HCT116 (cell line): ENCODE data around the gene C1QTNF3. TPM values are rescaled to one million over a fixed set of nuclear protein-coding genes. Genes with fewer than 3 reads are reported as not detected.

Experiments
- ATAC-seq: fragments of 200-7000 bp; cut with Tn5 transposase; 2 replicates; pipeline ENCODE4 v1.9.1; 2020; ENCODE audit warnings: mild to moderate bottlenecking, moderate library complexity
- BruUV-seq: library from RNA; stranded (reverse); fragments of 400-500 nt; replicated peaks from 2 replicates; lab custom pipeline; 2021; lab: Mats Ljungman, UMichigan
- CTCF ChIA-PET: fragments of 300-600 bp; sonication (Branson Sonifier 250); formaldehyde crosslinking; loops from one replicate; lab custom pipeline; 2021; ENCODE audit warnings: antibody characterized with exemption; lab: Charles Lee
- POLR2A ChIA-PET: fragments of 300-600, 350-600 bp; sonication (Branson Sonifier 250); formaldehyde crosslinking; loops from one replicate; lab custom pipeline; 2021; ENCODE audit warnings: antibody characterized with exemption; lab: Charles Lee
- RAD21 ChIA-PET, 2 experiments: fragments of 300-600 bp; sonication (Branson Sonifier 250); formaldehyde crosslinking; loops; one replicate each; lab custom pipeline; 2023; ENCODE audit warnings: low total read pairs in 2 of 2; ENCODE audit not compliant: uncharacterized antibody in 2 of 2, unreplicated experiment in 2 of 2, low non-redundant PET in 1 of 2; lab: Charles Lee
- DNase-seq: peaks from one replicate; pipeline ENCODE4 v3.0.0-alpha.2; 2010; ENCODE audit warnings: low read depth, low spot score
- H2AFZ ChIP-seq: fragments of 200-600 bp; shearing (Covaris generic), sonication (generic); 2 replicates; pipeline ENCODE4 v1.6.1; 2017; ENCODE audit warnings: low read depth, mixed run types, mixed read lengths, antibody characterized with exemption, low read length; ENCODE audit not compliant: poor library complexity, severe bottlenecking
- H3K27ac ChIP-seq: 2 replicates; pipeline ENCODE4 v1.5.1; 2012; ENCODE audit warnings: low read depth, low read length
- H3K27me3 ChIP-seq: fragments of 200-600 bp; sonication (generic); 2 replicates; pipeline ENCODE4 v1.6.1; 2016; ENCODE audit warnings: mixed run types, low read length, mixed read lengths; ENCODE audit not compliant: insufficient read depth
- H3K36me3 ChIP-seq, 2 experiments: fragments of 200-500 bp in 1 of 2; fragments of 200-600 bp in 1 of 2; sonication (Bioruptor generic) in 1 of 2; sonication (generic) in 1 of 2; 2 replicates each; pipeline versions ENCODE4 v1.5.1 to v1.6.1; 2014 to 2016; ENCODE audit warnings: low read length in 2 of 2, inconsistent platforms in 1 of 2, mixed read lengths in 1 of 2, mixed run types in 1 of 2; ENCODE audit not compliant: insufficient read depth in 2 of 2, control insufficient read depth in 1 of 2
- H3K4me1 ChIP-seq, 2 experiments: fragments of 200-600 bp in 1 of 2; sonication (generic) in 1 of 2; 2 replicates each; pipeline versions ENCODE4 v1.5.1 to v1.6.1; 2012 to 2017; ENCODE audit warnings: low read length in 2 of 2, inconsistent platforms in 1 of 2, mild to moderate bottlenecking in 1 of 2, mixed read lengths in 1 of 2, mixed run types in 1 of 2, moderate library complexity in 1 of 2; ENCODE audit not compliant: insufficient read depth in 2 of 2, control insufficient read depth in 1 of 2
- H3K4me2 ChIP-seq: fragments of 200-600 bp; sonication (generic); 2 replicates; pipeline ENCODE4 v1.6.1; 2017; ENCODE audit warnings: mixed run types, low read length, mixed read lengths
- H3K4me3 ChIP-seq, 2 experiments: fragments of 200-600 bp in 1 of 2; sonication (generic) in 1 of 2; replicated peaks in 1 of 2; 2 replicates each; pipeline ENCODE4 v1.5.1; 2011 to 2016; ENCODE audit warnings: low read length in 2 of 2, control low read depth in 1 of 2, low read depth in 1 of 2, mild to moderate bottlenecking in 1 of 2, mixed read lengths in 1 of 2, mixed run types in 1 of 2
- H3K79me2 ChIP-seq: fragments of 200-600 bp; sonication (generic); 2 replicates; pipeline ENCODE4 v1.6.1; 2017; ENCODE audit warnings: mild to moderate bottlenecking, mixed run types, low read length, moderate library complexity, mixed read lengths; ENCODE audit not compliant: insufficient read depth
- H3K9ac ChIP-seq: fragments of 200-600 bp; sonication (generic); 2 replicates; pipeline ENCODE4 v1.6.1; 2016; ENCODE audit warnings: low read length, mixed read lengths
- H3K9me2 ChIP-seq: fragments of 200-600 bp; sonication (generic), shearing (Covaris generic); 2 replicates; pipeline ENCODE4 v1.6.1; 2017; ENCODE audit warnings: mixed run types, mild to moderate bottlenecking, moderate library complexity; ENCODE audit not compliant: insufficient read depth
- H3K9me3 ChIP-seq, 2 experiments: fragments of 200-500 bp in 1 of 2; fragments of 200-600 bp in 1 of 2; sonication (Bioruptor generic) in 1 of 2; sonication (generic) in 1 of 2; 2 replicates each; pipeline ENCODE4 v1.6.1; 2014 to 2017; ENCODE audit warnings: low read length in 2 of 2, mixed read lengths in 2 of 2, inconsistent platforms in 1 of 2, low read depth in 1 of 2, mild to moderate bottlenecking in 1 of 2, mixed run types in 1 of 2, moderate library complexity in 1 of 2; ENCODE audit not compliant: control insufficient read depth in 1 of 2, insufficient read depth in 1 of 2
- H4K20me1 ChIP-seq: fragments of 200-600 bp; sonication (generic), shearing (Covaris generic); 2 replicates; pipeline ENCODE4 v1.6.1; 2017; ENCODE audit warnings: mixed run types, mild to moderate bottlenecking, moderate library complexity; ENCODE audit not compliant: insufficient read depth
- CEBPB ChIP-seq: IDR thresholded peaks from 2 replicates; pipeline ENCODE4 v1.6.1; 2012; ENCODE audit warnings: low read depth
- CTCF ChIP-seq, 3 experiments: fragments of 200-600 bp in 1 of 3; sonication (generic) in 1 of 3; IDR thresholded peaks in 2 of 3; conservative IDR thresholded peaks in 1 of 3; 2 replicates each; pipeline ENCODE4 v1.5.1; 2012 to 2017; ENCODE audit warnings: low read depth in 2 of 3, low read length in 2 of 3, antibody characterized with exemption in 1 of 3, borderline replicate concordance in 1 of 3, control low read depth in 1 of 3, mild to moderate bottlenecking in 1 of 3, mixed read lengths in 1 of 3, mixed run types in 1 of 3, moderate library complexity in 1 of 3; ENCODE audit not compliant: insufficient read depth in 1 of 3
- EGR1 ChIP-seq: IDR thresholded peaks from 2 replicates; pipeline ENCODE4 v1.6.1; 2012; ENCODE audit warnings: low read depth
- ELF1 ChIP-seq: IDR thresholded peaks from 2 replicates; pipeline ENCODE4 v1.6.1; 2012; ENCODE audit warnings: low read depth, borderline replicate concordance
- EZH2 ChIP-seq: fragments of 200-600 bp; sonication (generic); IDR thresholded peaks from 2 replicates; pipeline ENCODE4 v1.6.1; 2017; ENCODE audit warnings: antibody characterized with exemption, mixed run types
- FOSL1 ChIP-seq: IDR thresholded peaks from 2 replicates; pipeline ENCODE4 v1.6.1; 2012; ENCODE audit warnings: low read depth
- JUND ChIP-seq: IDR thresholded peaks from 2 replicates; pipeline ENCODE4 v1.6.1; 2012
- MAX ChIP-seq: IDR thresholded peaks from 2 replicates; pipeline ENCODE4 v1.6.1; 2012
- RAD21 ChIP-seq: IDR thresholded peaks from 2 replicates; pipeline ENCODE4 v1.6.1; 2012; ENCODE audit warnings: low read depth, mild to moderate bottlenecking
- REST ChIP-seq: IDR thresholded peaks from 2 replicates; pipeline ENCODE4 v1.6.1; 2012; ENCODE audit warnings: low read depth
- SIN3A ChIP-seq: IDR thresholded peaks from 2 replicates; pipeline ENCODE4 v1.6.1; 2012; ENCODE audit warnings: low read depth
- YY1 ChIP-seq: IDR thresholded peaks from 2 replicates; pipeline ENCODE4 v1.6.1; 2011; ENCODE audit warnings: low read length, low read depth, moderate library complexity, mild to moderate bottlenecking; ENCODE audit not compliant: insufficient replicate concordance; ENCODE audit errors: extremely low read depth
- ZBTB33 ChIP-seq: IDR thresholded peaks from 2 replicates; pipeline ENCODE4 v1.6.1; 2011; ENCODE audit warnings: mild to moderate bottlenecking, low read length, moderate library complexity; ENCODE audit not compliant: insufficient replicate concordance; ENCODE audit errors: extremely low read depth
- ZFX ChIP-seq: fragments of 450-650 bp; IDR thresholded peaks from 2 replicates; pipeline ENCODE4 v1.6.1; 2017
- intact Hi-C: fragments of 100-400 bp; cut with micrococcal nuclease; formaldehyde crosslinking; loops from 2 replicates; pipeline ENCODE4 v1.10.0; 2022
- total RNA-seq: library from RNA; stranded (reverse); gene quantifications from one replicate; pipeline ENCODE4 v1.2.1, GENCODE V29; 2021; ENCODE audit not compliant: unreplicated experiment

The C1QTNF3 gene
- total RNA-seq, 1 experiment from 2014 or later, result 2.6 TPM

GRCh38 chr5:34055667-34056066, 12.7 kb upstream of the C1QTNF3 start:
- no peaks in the 10 kb centered on the region for H3K4me1 ChIP-seq
- H2AFZ ChIP-seq, result no peak overlapping the region
- ChIA-PET POLR2A (no interaction called here), CTCF (no interaction called here), RAD21 (no interaction called here)
- no peaks in the 10 kb centered on the region for H4K20me1 ChIP-seq
- no peaks in the 10 kb centered on the region for H3K9me3 ChIP-seq
- TF ChIP-seq FOSL1, result no peak
- no peak for TF ChIP-seq ZFX
- no peak for TF ChIP-seq RAD21
- H3K9ac ChIP-seq, result no peak overlapping the region
- H3K4me2 ChIP-seq, result no peak overlapping the region
- intact Hi-C loops, result no loop called here
- BruUV-seq, result no TSS peak
- H3K27me3 ChIP-seq, result no peaks in the 10 kb centered on the region
- no peaks in the 10 kb centered on the region for H3K36me3 ChIP-seq
- no peak for ATAC-seq
- H3K79me2 ChIP-seq, result no peaks in the 10 kb centered on the region
- H3K4me3 ChIP-seq, result no peak overlapping the region
- no peaks in the 10 kb centered on the region for H3K9me2 ChIP-seq
- H3K27ac ChIP-seq, result no peak overlapping the region
- DNase-seq, result no peak

- no peak for ATAC-seq
- Histone ChIP-seq H3K27ac (no peak overlapping the region), H3K9me3 (no peaks in the 10 kb centered on the region), H3K4me3 (no peak overlapping the region), H3K4me2 (no peak overlapping the region), H4K20me1 (no peaks in the 10 kb centered on the region), H3K36me3 (no peaks in the 10 kb centered on the region), H3K4me1 (no peaks in the 10 kb centered on the region), H3K27me3 (no peaks in the 10 kb centered on the region), H3K9me2 (no peaks in the 10 kb centered on the region), H2AFZ (no peak overlapping the region), H3K79me2 (no peaks in the 10 kb centered on the region), H3K9ac (no peak overlapping the region)
- no peak for DNase-seq
- intact Hi-C loops, result no loop called here
- ChIA-PET CTCF (no interaction called here), RAD21 (no interaction called here), POLR2A (no interaction called here)
- BruUV-seq, result no TSS peak
- TF ChIP-seq EGR1 (no peak), JUND (no peak), SIN3A (no peak), REST (no peak), ZFX (no peak), ZBTB33 (no peak), FOSL1 (no peak), EZH2 (no peak), YY1 (no peak), MAX (no peak), RAD21 (no peak), CTCF (IDR thresholded peaks at IDR 0.05 in 2 of 3, conservative IDR thresholded peaks at IDR 0.05 in 1 of 3; ENCODE audit: borderline replicate concordance in 1 of 3, insufficient read depth in 1 of 3, low read depth in 2 of 3, low read length in 2 of 3) (no peak), CEBPB (no peak), ELF1 (no peak)
These were observed 11.4 kb upstream of the C1QTNF3 start for GRCh38 chr5:34054400-34054729.
